ENCODE measurements around the gene ABTB1. TPM values are rescaled to one million over a fixed set of nuclear protein-coding genes. Genes with fewer than 3 reads are reported as not detected.

The ABTB1 gene
- polyA plus RNA-seq, 1 of the 3 experiments (the other 2 are of a cell fraction), result 30.8 TPM

GRCh38 chr3:127716384-127716783 lies 43.6 kb downstream of the ABTB1 start:
- Histone ChIP-seq H3K4me1 (ENCODE audit: control insufficient read depth in 1 of 2, insufficient read depth in 2 of 2, low read depth in 1 of 2, low read length in 1 of 2) (peaks cover 0 to 53% of the 10 kb centered on the region in 2 experiments; a peak in 1 of 4 replicates), H3K4me2 (no peak overlapping the region), H3K4me3 (ENCODE audit: low read depth in 2 of 2, low read length in 1 of 2) (no peak overlapping the region), H3K9me2 (no peaks in the 10 kb centered on the region), H3K36me3 (replicated peaks in 1 of 2; ENCODE audit: control insufficient read depth in 1 of 2, insufficient read depth in 2 of 2, low read length in 1 of 2) (no peaks in the 10 kb centered on the region), H3K9ac (no peak overlapping the region), H3K79me2 (ENCODE audit: insufficient read depth) (no peaks in the 10 kb centered on the region), H3K27ac (ENCODE audit: low read depth in 2 of 2, low read length in 1 of 2) (no peak overlapping the region), H4K20me1 (ENCODE audit: insufficient read depth) (no peaks in the 10 kb centered on the region), H3K9me3 (no peaks in the 10 kb centered on the region), H2AFZ (ENCODE audit: low read depth) (no peak overlapping the region), H3K27me3 (ENCODE audit: insufficient read depth) (no peaks in the 10 kb centered on the region), H3F3A (replicated peaks; ENCODE audit: insufficient read depth) (no peaks in the 10 kb centered on the region)
- CTCF ChIA-PET, result interaction anchor here (0.9 to 4.3 kb wide), 4 partner anchors 10 to 184 kb away, joined by 3 to 15 read pairs (median 8); no protein-coding TSS in a partner anchor
- POLR2A ChIA-PET, result no interaction called here
- WGBS (ENCODE audit: low lambda C conversion rate), result 95% methylated on average over 5 of the region's 6 CpGs
- TF ChIP-seq SMC3 (IDR thresholded peaks at IDR 0.05; ENCODE audit: low read depth, low read length) (no peak), GATA2 (CRISPR knock-in tag; IDR thresholded peaks at IDR 0.05) (no peak), FOSL2 (IDR thresholded peaks at IDR 0.05; ENCODE audit: borderline replicate concordance, low read depth) (no peak), CTCF (IDR thresholded peaks at IDR 0.05) (no peak), IRF3 (IDR thresholded peaks at IDR 0.05; ENCODE audit: low read depth, low read length) (no peak), RXRA (IDR thresholded peaks at IDR 0.05; ENCODE audit: borderline replicate concordance, low read depth) (no peak), USF1 (IDR thresholded peaks at IDR 0.05; ENCODE audit: borderline replicate concordance, low read depth) (no peak), YY1 (IDR thresholded peaks at IDR 0.05; ENCODE audit: low read depth) (no peak), PBX3 (IDR thresholded peaks at IDR 0.05) (no peak), RFX5 (IDR thresholded peaks at IDR 0.05; ENCODE audit: low read length) (no peak), RCOR1 (IDR thresholded peaks at IDR 0.05; ENCODE audit: low read length) (no peak), MAX (IDR thresholded peaks at IDR 0.05; ENCODE audit: low read depth) (no peak), EZH2phosphoT487 (IDR thresholded peaks at IDR 0.05; ENCODE audit: borderline replicate concordance, low read depth) (no peak), NFIC (IDR thresholded peaks at IDR 0.05; ENCODE audit: borderline replicate concordance) (no peak), CHD2 (IDR thresholded peaks at IDR 0.05; ENCODE audit: low read length, partially characterized antibody) (no peak), EP300 (IDR thresholded peaks at IDR 0.05; ENCODE audit: borderline replicate concordance in 1 of 2, low read depth in 1 of 2, low read length in 1 of 2) (no peak), NRF1 (IDR thresholded peaks at IDR 0.05; ENCODE audit: low read depth, low read length) (no peak), GABPA (IDR thresholded peaks at IDR 0.05; ENCODE audit: low read depth) (no peak)
- DNase-seq, result no peak
